OCI-LY3 (cell line): ENCODE results near the gene HDC.

Experiments used
- H2AFZ ChIP-seq: fragments of 200-600, 300-600 bp; shearing (Covaris generic); 2 replicates; pipeline ENCODE4 v1.6.0; 2014; ENCODE audit warnings: antibody characterized with exemption, low read depth, low read length
- H3K27ac ChIP-seq: fragments of 200-600, 300-600 bp; sonication (generic); 2 replicates; pipeline ENCODE4 v1.5.1; 2014; ENCODE audit warnings: mild to moderate bottlenecking, low read length, moderate library complexity, mixed read lengths
- H3K27me3 ChIP-seq: fragments of 200-600, 300-600 bp; sonication (generic); 2 replicates; pipeline ENCODE4 v1.6.1; 2014; ENCODE audit warnings: low read depth, low read length, mixed read lengths
- H3K36me3 ChIP-seq: fragments of 200-600, 300-600 bp; sonication (generic); replicated peaks from 2 replicates; pipeline ENCODE3; 2014; ENCODE audit warnings: low read depth, low read length, mixed read lengths
- H3K4me1 ChIP-seq: fragments of 300-600, 200-600 bp; sonication (generic); 2 replicates; pipeline ENCODE4 v1.6.1; 2014; ENCODE audit warnings: low read length, mixed read lengths
- H3K4me2 ChIP-seq: fragments of 200-600, 300-600 bp; sonication (generic); 2 replicates; pipeline ENCODE4 v1.6.1; 2014; ENCODE audit warnings: low read length, mixed read lengths
- H3K4me3 ChIP-seq: fragments of 300-600, 200-600 bp; sonication (generic); 2 replicates; pipeline ENCODE4 v1.5.1; 2014; ENCODE audit warnings: antibody characterized with exemption, mild to moderate bottlenecking, low read length, moderate library complexity
- H3K79me2 ChIP-seq: fragments of 300-600, 200-600 bp; shearing (Covaris generic); 2 replicates; pipeline ENCODE4 v1.6.1; 2014; ENCODE audit warnings: mild to moderate bottlenecking, low read length, mixed read lengths
- H3K9ac ChIP-seq: fragments of 300-600, 200-600 bp; shearing (Covaris generic); 2 replicates; pipeline ENCODE4 v1.6.0; 2014; ENCODE audit warnings: mild to moderate bottlenecking, low read length, moderate library complexity
- H3K9me3 ChIP-seq: fragments of 200-600, 300-600 bp; shearing (Covaris generic); 2 replicates; pipeline ENCODE4 v1.6.1; 2014; ENCODE audit warnings: low read length, mixed read lengths; ENCODE audit not compliant: insufficient read depth
- H4K20me1 ChIP-seq: fragments of 200-600, 300-600 bp; sonication (generic); 2 replicates; pipeline ENCODE4 v1.6.1; 2016; ENCODE audit warnings: low read length, mixed read lengths; ENCODE audit not compliant: insufficient read depth
- EZH2phosphoT487 ChIP-seq: fragments of 200-600 bp; shearing (Covaris generic); IDR thresholded peaks from 2 replicates; pipeline ENCODE4 v1.6.1; 2018; ENCODE audit warnings: antibody characterized with exemption, mixed run types, low read depth
- TF ChIP-seq, protein P1 (sequence below): fragments of 200-600, 300-600 bp; sonication (generic); IDR thresholded peaks from 2 replicates; pipeline ENCODE4 v1.5.1; 2014; ENCODE audit warnings: antibody characterized with exemption, low read length, low read depth

Gene HDC

DNA sequence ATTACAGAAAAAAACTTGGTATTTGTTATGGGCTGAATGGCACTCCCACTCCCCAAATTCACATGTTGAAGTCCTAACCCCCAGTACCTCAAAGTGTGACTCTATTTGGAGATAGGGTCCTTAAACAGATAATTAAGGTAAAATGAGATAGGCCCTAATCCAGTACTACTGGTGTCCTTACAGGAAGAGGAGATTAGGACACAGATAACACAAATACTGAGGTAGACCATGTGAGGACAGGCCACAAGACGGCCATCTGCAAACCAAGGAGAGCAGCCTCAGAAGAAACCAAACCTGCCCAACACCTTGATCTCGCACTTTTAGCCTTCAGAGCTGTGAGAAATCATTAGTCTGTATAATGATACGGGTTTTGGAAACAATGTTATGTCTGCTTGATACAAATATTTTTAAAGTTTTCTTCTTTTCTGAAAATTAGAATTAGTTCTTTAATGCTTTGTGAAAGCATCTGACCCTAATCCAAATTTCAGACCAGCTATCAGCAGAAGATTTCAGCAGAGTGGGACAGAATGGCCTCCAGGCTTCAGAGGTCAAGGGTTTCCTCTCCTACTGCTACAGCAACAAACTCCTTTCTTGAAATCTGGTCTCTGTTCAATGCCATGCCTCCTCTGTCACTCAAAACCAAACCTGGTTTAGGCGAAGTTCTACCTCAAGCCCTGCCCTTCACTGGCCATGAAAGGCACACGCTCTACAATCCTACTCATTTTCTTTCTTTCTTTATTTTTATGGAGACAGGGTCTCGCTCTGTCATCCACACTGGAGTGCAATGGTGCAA lies 22.0 kb upstream of the HDC start:
- Histone ChIP-seq H3K36me3 (peaks cover 40% of the 10 kb centered on the region), H2AFZ (no peak overlapping the region), H3K27me3 (no peaks in the 10 kb centered on the region), H3K27ac (no peak overlapping the region), H4K20me1 (no peaks in the 10 kb centered on the region), H3K9me3 (no peaks in the 10 kb centered on the region), H3K4me2 (no peak overlapping the region), H3K4me3 (no peak overlapping the region), H3K79me2 (no peaks in the 10 kb centered on the region), H3K9ac (no peak overlapping the region), H3K4me1 (no peaks in the 10 kb centered on the region)
- TF ChIP-seq, protein P1, sequence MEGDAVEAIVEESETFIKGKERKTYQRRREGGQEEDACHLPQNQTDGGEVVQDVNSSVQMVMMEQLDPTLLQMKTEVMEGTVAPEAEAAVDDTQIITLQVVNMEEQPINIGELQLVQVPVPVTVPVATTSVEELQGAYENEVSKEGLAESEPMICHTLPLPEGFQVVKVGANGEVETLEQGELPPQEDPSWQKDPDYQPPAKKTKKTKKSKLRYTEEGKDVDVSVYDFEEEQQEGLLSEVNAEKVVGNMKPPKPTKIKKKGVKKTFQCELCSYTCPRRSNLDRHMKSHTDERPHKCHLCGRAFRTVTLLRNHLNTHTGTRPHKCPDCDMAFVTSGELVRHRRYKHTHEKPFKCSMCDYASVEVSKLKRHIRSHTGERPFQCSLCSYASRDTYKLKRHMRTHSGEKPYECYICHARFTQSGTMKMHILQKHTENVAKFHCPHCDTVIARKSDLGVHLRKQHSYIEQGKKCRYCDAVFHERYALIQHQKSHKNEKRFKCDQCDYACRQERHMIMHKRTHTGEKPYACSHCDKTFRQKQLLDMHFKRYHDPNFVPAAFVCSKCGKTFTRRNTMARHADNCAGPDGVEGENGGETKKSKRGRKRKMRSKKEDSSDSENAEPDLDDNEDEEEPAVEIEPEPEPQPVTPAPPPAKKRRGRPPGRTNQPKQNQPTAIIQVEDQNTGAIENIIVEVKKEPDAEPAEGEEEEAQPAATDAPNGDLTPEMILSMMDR = no peak
- TF ChIP-seq EZH2phosphoT487 = no peak

DNA sequence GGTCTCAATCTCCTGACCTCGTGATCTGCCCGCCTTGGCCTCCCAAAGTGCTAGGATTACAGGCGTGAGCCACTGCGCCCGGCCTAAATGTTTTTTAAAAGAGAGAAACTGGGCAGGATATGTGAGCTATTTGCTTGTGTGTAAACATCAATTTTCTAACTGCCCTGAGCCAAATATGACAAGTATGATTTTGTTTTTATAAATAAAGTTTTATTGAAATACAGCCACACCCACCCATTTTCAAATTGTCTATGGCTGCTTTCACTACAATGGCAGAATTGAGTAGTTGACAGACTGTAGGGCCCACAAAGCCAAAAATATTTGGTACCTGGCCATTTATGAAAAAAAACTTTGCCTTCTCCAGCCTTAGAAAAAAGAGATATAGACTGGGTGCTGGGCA lies 15.9 kb upstream of the HDC start:
- H3K9ac ChIP-seq = no peak overlapping the region
- no peak overlapping the region for H3K4me3 ChIP-seq
- TF ChIP-seq EZH2phosphoT487 = no peak
- TF ChIP-seq, protein P1 = no peak
- no peak overlapping the region for H3K4me2 ChIP-seq
- H3K9me3 ChIP-seq = no peaks in the 10 kb centered on the region
- no peaks in the 10 kb centered on the region for H3K4me1 ChIP-seq
- H2AFZ ChIP-seq = no peak overlapping the region
- no peaks in the 10 kb centered on the region for H3K79me2 ChIP-seq
- no peak overlapping the region for H3K27ac ChIP-seq
- H4K20me1 ChIP-seq = no peaks in the 10 kb centered on the region
- H3K27me3 ChIP-seq = no peaks in the 10 kb centered on the region
- peaks cover 10% of the 10 kb centered on the region for H3K36me3 ChIP-seq

DNA sequence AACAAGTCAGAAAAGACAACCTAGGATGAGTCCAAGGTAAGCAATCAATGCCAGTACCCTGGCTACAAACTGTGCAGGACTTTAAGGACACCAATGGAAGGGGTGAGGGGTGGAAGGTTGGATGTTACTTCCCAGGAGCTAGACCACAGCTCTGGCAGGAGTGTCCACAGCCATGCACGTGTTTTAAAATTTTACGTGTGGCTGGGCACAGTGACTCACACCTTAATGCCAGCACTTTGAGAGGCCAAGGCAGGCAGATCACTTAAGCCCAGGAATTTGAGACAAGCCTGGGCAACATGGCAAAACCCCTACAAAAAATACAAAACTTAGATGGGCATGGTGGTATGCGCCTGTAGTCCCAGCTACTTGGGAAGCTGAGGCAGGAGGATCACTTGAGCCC lies 14.7 kb upstream of the HDC start:
- no peaks in the 10 kb centered on the region for H4K20me1 ChIP-seq
- H2AFZ ChIP-seq = no peak overlapping the region
- H3K27ac ChIP-seq = no peak overlapping the region
- no peaks in the 10 kb centered on the region for H3K27me3 ChIP-seq
- TF ChIP-seq EZH2phosphoT487 = no peak
- TF ChIP-seq, protein P1 = no peak
- H3K9me3 ChIP-seq = no peaks in the 10 kb centered on the region
- no peaks in the 10 kb centered on the region for H3K79me2 ChIP-seq
- H3K36me3 ChIP-seq = peaks cover 4% of the 10 kb centered on the region
- no peak overlapping the region for H3K9ac ChIP-seq
- H3K4me2 ChIP-seq = no peak overlapping the region
- H3K4me3 ChIP-seq = no peak overlapping the region
- H3K4me1 ChIP-seq = no peaks in the 10 kb centered on the region

DNA sequence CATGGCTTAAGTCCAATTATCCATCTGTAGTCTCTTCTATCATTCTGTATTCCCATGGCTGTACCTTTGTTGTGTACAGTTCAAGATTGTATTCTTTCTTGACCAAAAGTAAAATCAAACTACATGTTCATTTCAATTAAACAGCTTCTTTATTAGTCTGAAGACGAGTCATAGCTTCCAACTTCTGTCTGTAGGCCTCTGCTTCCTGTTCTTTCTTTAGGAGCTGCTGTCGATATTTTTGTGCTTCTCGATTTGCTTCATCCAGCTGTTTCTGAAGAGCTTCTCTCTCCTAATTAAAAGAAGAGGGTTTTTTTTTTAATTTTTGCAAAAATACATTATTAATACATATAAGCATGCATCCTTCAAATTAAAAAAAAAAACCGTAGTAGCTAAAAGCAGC lies 13.0 kb upstream of the HDC start:
- Histone ChIP-seq H3K9ac (no peak overlapping the region), H3K27ac (no peak overlapping the region)

More for the DNA sequence above, 13.0 kb upstream of the HDC start:
- no peaks in the 10 kb centered on the region for H3K4me1 ChIP-seq
- H3K9me3 ChIP-seq = no peaks in the 10 kb centered on the region
- no peaks in the 10 kb centered on the region for H3K79me2 ChIP-seq
- no peaks in the 10 kb centered on the region for H4K20me1 ChIP-seq
- TF ChIP-seq, protein P1 = no peak
- TF ChIP-seq EZH2phosphoT487 = no peak
- H3K36me3 ChIP-seq = no peaks in the 10 kb centered on the region
- H3K27me3 ChIP-seq = no peaks in the 10 kb centered on the region
- no peak overlapping the region for H3K4me2 ChIP-seq
- no peak overlapping the region for H3K4me3 ChIP-seq
- H2AFZ ChIP-seq = no peak overlapping the region
